C4-2B (cell line): ENCODE data around the gene FAM153A.
"Not testable (repeated sequence)": the region's sequence is repeated elsewhere in the genome, so short reads cannot be mapped to it uniquely, and the experiment has no call there.

ENCODE experiments used
- ZFX ChIP-seq: fragments of 450-650 bp; IDR thresholded peaks from 2 replicates; pipeline ENCODE4 v1.6.1; 2017
- TF ChIP-seq, protein P1 (sequence below): fragments of 450-650 bp; conservative IDR thresholded peaks from 2 replicates; pipeline ENCODE4 v1.5.1; 2017; ENCODE audit warnings: mild to moderate bottlenecking

DNA sequence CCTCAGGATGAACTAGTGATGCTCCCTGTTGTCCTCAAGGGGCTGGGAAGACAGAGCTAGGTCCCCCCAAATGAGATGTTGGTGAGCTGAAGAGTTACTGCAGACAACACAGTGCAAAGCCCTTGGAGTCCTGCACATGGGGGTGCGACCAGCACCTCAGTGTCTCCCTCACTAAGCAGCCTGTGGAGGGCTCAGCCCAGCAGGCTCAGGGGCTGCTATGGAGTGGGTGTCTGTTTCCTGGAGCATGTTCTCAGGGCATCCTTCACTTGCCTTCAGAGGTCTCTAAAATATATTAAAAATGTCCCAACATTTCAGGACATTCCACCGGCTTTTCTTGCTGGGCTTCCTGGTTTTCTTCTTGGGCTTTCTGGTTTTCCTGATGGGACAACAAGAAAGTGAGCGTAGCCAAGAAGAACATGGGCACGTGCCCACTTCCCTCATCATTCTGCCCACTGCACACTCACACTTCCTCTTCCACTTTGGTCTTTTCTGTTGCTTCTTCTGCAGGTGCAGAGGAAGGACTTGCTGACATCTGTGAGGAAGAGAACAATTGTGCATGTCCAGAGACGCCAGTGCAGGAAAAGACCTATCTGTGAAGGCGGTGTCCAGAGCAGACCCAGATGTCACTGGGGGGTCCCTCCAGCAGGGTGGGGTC is 58.7 kb downstream of the FAM153A start:
- TF ChIP-seq, protein P1, sequence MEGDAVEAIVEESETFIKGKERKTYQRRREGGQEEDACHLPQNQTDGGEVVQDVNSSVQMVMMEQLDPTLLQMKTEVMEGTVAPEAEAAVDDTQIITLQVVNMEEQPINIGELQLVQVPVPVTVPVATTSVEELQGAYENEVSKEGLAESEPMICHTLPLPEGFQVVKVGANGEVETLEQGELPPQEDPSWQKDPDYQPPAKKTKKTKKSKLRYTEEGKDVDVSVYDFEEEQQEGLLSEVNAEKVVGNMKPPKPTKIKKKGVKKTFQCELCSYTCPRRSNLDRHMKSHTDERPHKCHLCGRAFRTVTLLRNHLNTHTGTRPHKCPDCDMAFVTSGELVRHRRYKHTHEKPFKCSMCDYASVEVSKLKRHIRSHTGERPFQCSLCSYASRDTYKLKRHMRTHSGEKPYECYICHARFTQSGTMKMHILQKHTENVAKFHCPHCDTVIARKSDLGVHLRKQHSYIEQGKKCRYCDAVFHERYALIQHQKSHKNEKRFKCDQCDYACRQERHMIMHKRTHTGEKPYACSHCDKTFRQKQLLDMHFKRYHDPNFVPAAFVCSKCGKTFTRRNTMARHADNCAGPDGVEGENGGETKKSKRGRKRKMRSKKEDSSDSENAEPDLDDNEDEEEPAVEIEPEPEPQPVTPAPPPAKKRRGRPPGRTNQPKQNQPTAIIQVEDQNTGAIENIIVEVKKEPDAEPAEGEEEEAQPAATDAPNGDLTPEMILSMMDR, result not testable (repeated sequence)
- TF ChIP-seq ZFX, result not testable (repeated sequence)
